H9 (cell line): ENCODE data around the gene FAM210A. TPM values are rescaled to one million over a fixed set of nuclear protein-coding genes. Genes with fewer than 3 reads are reported as not detected.

Experiments used
- DNase-seq: peaks from one replicate; pipeline ENCODE4 v3.0.0-alpha.2; 2017
- H2AFZ ChIP-seq: one replicate; pipeline ENCODE4 v1.6.1; 2013; ENCODE audit warnings: mild to moderate bottlenecking, low read length, control low read depth, moderate library complexity
- H2AK5ac ChIP-seq: 2 replicates; pipeline ENCODE4 v1.6.1; 2013; ENCODE audit warnings: low read length, control low read depth, mixed read lengths; ENCODE audit not compliant: insufficient read length
- H2BK120ac ChIP-seq: one replicate; pipeline ENCODE4 v1.6.1; 2013; ENCODE audit warnings: low read depth, mild to moderate bottlenecking, low read length, control low read depth, inconsistent platforms; ENCODE audit not compliant: poor library complexity, severe bottlenecking
- H2BK12ac ChIP-seq: 2 replicates; pipeline ENCODE4 v1.6.1; 2013; ENCODE audit warnings: low read length, control low read depth, mixed read lengths, low read depth; ENCODE audit not compliant: insufficient read length
- H2BK15ac ChIP-seq: 2 replicates; pipeline ENCODE4 v1.6.1; 2013; ENCODE audit warnings: low read depth, low read length, control low read depth
- H2BK20ac ChIP-seq: one replicate; pipeline ENCODE4 v1.6.1; 2013; ENCODE audit warnings: low read depth, mild to moderate bottlenecking, low read length, control low read depth, inconsistent platforms; ENCODE audit not compliant: poor library complexity, severe bottlenecking
- H2BK5ac ChIP-seq: 2 replicates; pipeline ENCODE4 v1.6.1; 2013; ENCODE audit warnings: low read length, control low read depth, mixed read lengths; ENCODE audit not compliant: insufficient read length
- H3K14ac ChIP-seq: 2 replicates; pipeline ENCODE4 v1.6.1; 2013; ENCODE audit warnings: low read length, control low read depth; ENCODE audit not compliant: insufficient read depth
- H3K18ac ChIP-seq: 2 replicates; pipeline ENCODE4 v1.6.1; 2013; ENCODE audit warnings: low read depth, mild to moderate bottlenecking, mixed read lengths, low read length, control low read depth; ENCODE audit not compliant: insufficient read length
- H3K23ac ChIP-seq: 2 replicates; pipeline ENCODE4 v1.6.1; 2013; ENCODE audit warnings: low read length, control low read depth, mixed read lengths, low read depth; ENCODE audit not compliant: insufficient read length
- H3K23me2 ChIP-seq: 2 replicates; pipeline ENCODE4 v1.6.1; 2013; ENCODE audit warnings: low read depth, mild to moderate bottlenecking, mixed read lengths, low read length, control low read depth; ENCODE audit not compliant: insufficient read length, poor library complexity, severe bottlenecking
- H3K27ac ChIP-seq: 2 replicates; pipeline ENCODE4 v1.5.1; 2013; ENCODE audit warnings: low read length, control low read depth, mixed read lengths, low read depth; ENCODE audit not compliant: insufficient read length
- H3K27me3 ChIP-seq: 2 replicates; pipeline ENCODE4 v1.6.1; 2013; ENCODE audit warnings: low read length, control low read depth, inconsistent platforms; ENCODE audit not compliant: insufficient read depth
- H3K4ac ChIP-seq: 2 replicates; pipeline ENCODE4 v1.6.1; 2013; ENCODE audit warnings: low read depth, mild to moderate bottlenecking, control low read depth, inconsistent platforms, low read length, moderate library complexity
- H3K4me1 ChIP-seq: 2 replicates; pipeline ENCODE4 v1.6.1; 2013; ENCODE audit warnings: low read length, control low read depth, inconsistent platforms; ENCODE audit not compliant: insufficient read depth
- H3K4me2 ChIP-seq: 2 replicates; pipeline ENCODE4 v1.6.1; 2013; ENCODE audit warnings: low read length, control low read depth, mixed read lengths; ENCODE audit not compliant: insufficient read length, insufficient read depth
- H3K56ac ChIP-seq: 2 replicates; pipeline ENCODE4 v1.6.1; 2013; ENCODE audit warnings: low read depth, mild to moderate bottlenecking, mixed read lengths, low read length, control low read depth; ENCODE audit not compliant: insufficient read length
- H3K79me1 ChIP-seq: 2 replicates; pipeline ENCODE4 v1.6.1; 2013; ENCODE audit warnings: low read depth, mild to moderate bottlenecking, moderate library complexity, low read length, control low read depth, inconsistent platforms; ENCODE audit not compliant: insufficient read depth, poor library complexity, severe bottlenecking
- H3K79me2 ChIP-seq: 2 replicates; pipeline ENCODE4 v1.6.1; 2013; ENCODE audit warnings: low read length, control low read depth, inconsistent platforms; ENCODE audit not compliant: insufficient read depth
- H3K9ac ChIP-seq: 2 replicates; pipeline ENCODE4 v1.6.1; 2013; ENCODE audit warnings: low read length, control low read depth, mixed read lengths; ENCODE audit not compliant: insufficient read length; ENCODE audit errors: extremely low read depth
- H3K9me3 ChIP-seq: one replicate; pipeline ENCODE4 v1.6.1; 2013; ENCODE audit warnings: low read depth, low read length, inconsistent platforms; ENCODE audit not compliant: control insufficient read depth
- H3T11ph ChIP-seq: one replicate; pipeline ENCODE4 v1.6.1; 2013; ENCODE audit warnings: mild to moderate bottlenecking, low read length, control low read depth, inconsistent platforms
- H4K20me1 ChIP-seq: one replicate; pipeline ENCODE4 v1.6.1; 2013; ENCODE audit not compliant: control insufficient read depth, insufficient read length, insufficient read depth
- H4K5ac ChIP-seq: 2 replicates; pipeline ENCODE4 v1.6.1; 2013; ENCODE audit warnings: low read depth, mild to moderate bottlenecking, mixed read lengths, low read length, control low read depth; ENCODE audit not compliant: insufficient read length
- H4K8ac ChIP-seq: replicated peaks from 2 replicates; pipeline ENCODE4 v1.6.1; 2013; ENCODE audit warnings: low read length, control low read depth, mixed read lengths, low read depth; ENCODE audit not compliant: insufficient read length
- H4K91ac ChIP-seq: 2 replicates; pipeline ENCODE4 v1.6.1; 2013; ENCODE audit warnings: low read depth, mild to moderate bottlenecking, moderate library complexity, mixed read lengths, low read length, control low read depth; ENCODE audit not compliant: insufficient read length
- H3K27ac Mint-ChIP-seq, 3 experiments: 2 replicates in 2 of 3; 3 replicates in 1 of 3; pipeline ENCODE4 v1.8.0; 2020 to 2021; ENCODE audit warnings: mixed read lengths in 3 of 3, mild to moderate bottlenecking in 1 of 3, moderate library complexity in 1 of 3
- H3K27me3 Mint-ChIP-seq: 2 replicates; pipeline ENCODE4 v1.8.0; 2021; ENCODE audit warnings: low read depth, mild to moderate bottlenecking, moderate library complexity, mixed read lengths
- H3K36me3 Mint-ChIP-seq, 3 experiments: 2 replicates in 2 of 3; 3 replicates in 1 of 3; pipeline ENCODE4 v1.8.0; 2020 to 2021; ENCODE audit warnings: low read depth in 3 of 3, mixed read lengths in 3 of 3; ENCODE audit not compliant: insufficient read depth in 1 of 3
- H3K4me1 Mint-ChIP-seq, 2 experiments: 2 replicates each; pipeline ENCODE4 v1.8.0; 2020; ENCODE audit warnings: mixed read lengths in 2 of 2
- H3K4me3 Mint-ChIP-seq, 2 experiments: 2 replicates in 1 of 2; 3 replicates in 1 of 2; pipeline ENCODE4 v1.8.0; 2020 to 2021; ENCODE audit warnings: mild to moderate bottlenecking in 2 of 2, mixed read lengths in 2 of 2, moderate library complexity in 1 of 2
- H3K9me3 Mint-ChIP-seq, 2 experiments: 2 replicates in 1 of 2; 3 replicates in 1 of 2; pipeline ENCODE4 v1.8.0; 2020; ENCODE audit warnings: mild to moderate bottlenecking in 2 of 2, mixed read lengths in 2 of 2, moderate library complexity in 1 of 2
- CTCF ChIP-seq: fragments of 200-600 bp; sonication (generic); conservative IDR thresholded peaks from 3 replicates; pipeline ENCODE4 v1.8.0; 2021; ENCODE audit warnings: antibody characterized with exemption, mild to moderate bottlenecking
- WGBS: extraction: QIAGEN DNeasy Blood & Tissue Kit; methylation state at CpG from one replicate; pipeline ENCODE4 v1.1.7; 2013; ENCODE audit warnings: missing lambda C conversion rate, low lambda C conversion rate, mixed read lengths; ENCODE audit not compliant: insufficient read length; ENCODE audit errors: extremely low coverage; 5-methylcytosine and 5-hydroxymethylcytosine counted together
- total RNA-seq: library from RNA; stranded (reverse); gene quantifications from 2 replicates; pipeline ENCODE4 v1.2.1, GENCODE V29; 2021

Gene FAM210A
- total RNA-seq, 1 experiment from 2014 or later: 22.5 TPM

- Histone ChIP-seq H2AK5ac (no peak overlapping the region), H2BK20ac (no peak overlapping the region), H3K56ac (no peak overlapping the region), H3K4me1 (0 out of 2 replicates have a peak, but pooled peaks cover 3% of the 10 kb centered on the region), H3K79me2 (no peaks in the 10 kb centered on the region), H3K18ac (no peak overlapping the region), H4K91ac (no peak overlapping the region), H3K23ac (no peak overlapping the region), H4K20me1 (no peaks in the 10 kb centered on the region), H3K79me1 (no peaks in the 10 kb centered on the region), H3K9ac (no peak overlapping the region), H3K27me3 (no peaks in the 10 kb centered on the region), H4K5ac (no peak overlapping the region), H2BK120ac (no peak overlapping the region), H3K9me3 (no peaks in the 10 kb centered on the region), H2AFZ (no peak overlapping the region), H2BK12ac (no peak overlapping the region), H4K8ac (no peak overlapping the region), H3K27ac (no peak overlapping the region), H2BK15ac (no peak overlapping the region), H3T11ph (no peak overlapping the region), H3K4ac (no peak overlapping the region), H3K4me2 (no peak overlapping the region), H3K14ac (no peak overlapping the region), H3K23me2 (no peaks in the 10 kb centered on the region), H2BK5ac (no peak overlapping the region)
- peaks cover 3 to 6% (median 6%) of the 10 kb centered on the region in 3 experiments; a peak in 4 of 7 replicates for H3K36me3 Mint-ChIP-seq
- peak overlapping the region in 2 of 3 experiments; percentile 11 to 41; a peak in 2 of 7 replicates for H3K27ac Mint-ChIP-seq
- TF ChIP-seq CTCF: no peak
- H3K4me1 Mint-ChIP-seq: peaks cover 11 to 15% of the 10 kb centered on the region in 2 experiments
- H3K27me3 Mint-ChIP-seq: no peaks in the 10 kb centered on the region
- H3K9me3 Mint-ChIP-seq: peaks cover 11 to 13% of the 10 kb centered on the region in 2 experiments
- no peak overlapping the region for H3K4me3 Mint-ChIP-seq
- WGBS: no CpG with 5 or more reads among the region's 3 CpGs
- no peak for DNase-seq
Measured at GRCh38 chr18:13775058-13775457, 48.7 kb upstream of the FAM210A start.
